Neutrophil (primary cell): ENCODE results near the gene MCC.

Experiments
- H3K27ac ChIP-seq: fragments of 200-600 bp; sonication (generic); 2 replicates; pipeline ENCODE4 v1.5.1; 2016; ENCODE audit warnings: mild to moderate bottlenecking, moderate library complexity
- H3K27me3 ChIP-seq: fragments of 200-600 bp; sonication (generic); 2 replicates; pipeline ENCODE4 v1.6.0; 2016; ENCODE audit warnings: mild to moderate bottlenecking
- H3K36me3 ChIP-seq: fragments of 200-600 bp; sonication (generic); 2 replicates; pipeline ENCODE4 v1.5.1; 2017
- H3K4me1 ChIP-seq, 2 experiments: fragments of 200-600 bp in 1 of 2; sonication (generic) in 1 of 2; 1 replicate in 1 of 2; 2 replicates in 1 of 2; pipeline versions ENCODE4 v1.5.1 to v1.6.1; 2013 to 2016; ENCODE audit warnings: low read depth in 1 of 2, low read length in 1 of 2, mild to moderate bottlenecking in 1 of 2, moderate library complexity in 1 of 2; ENCODE audit not compliant: control insufficient read depth in 1 of 2, insufficient read depth in 1 of 2
- H3K4me3 ChIP-seq, 2 experiments: fragments of 200-600 bp in 1 of 2; sonication (generic) in 1 of 2; 1 replicate in 1 of 2; 2 replicates in 1 of 2; pipeline ENCODE4 v1.5.1; 2013 to 2016; ENCODE audit warnings: low read depth in 1 of 2, low read length in 1 of 2, mild to moderate bottlenecking in 1 of 2, moderate library complexity in 1 of 2
- H3K9me3 ChIP-seq: fragments of 200-600 bp; sonication (generic); 2 replicates; pipeline ENCODE4 v1.5.1; 2016
- TF ChIP-seq, protein P1 (sequence below): fragments of 200-600 bp; sonication (generic); IDR thresholded peaks from 2 replicates; pipeline ENCODE4 v1.5.1; 2016; ENCODE audit warnings: antibody characterized with exemption

The MCC gene

DNA sequence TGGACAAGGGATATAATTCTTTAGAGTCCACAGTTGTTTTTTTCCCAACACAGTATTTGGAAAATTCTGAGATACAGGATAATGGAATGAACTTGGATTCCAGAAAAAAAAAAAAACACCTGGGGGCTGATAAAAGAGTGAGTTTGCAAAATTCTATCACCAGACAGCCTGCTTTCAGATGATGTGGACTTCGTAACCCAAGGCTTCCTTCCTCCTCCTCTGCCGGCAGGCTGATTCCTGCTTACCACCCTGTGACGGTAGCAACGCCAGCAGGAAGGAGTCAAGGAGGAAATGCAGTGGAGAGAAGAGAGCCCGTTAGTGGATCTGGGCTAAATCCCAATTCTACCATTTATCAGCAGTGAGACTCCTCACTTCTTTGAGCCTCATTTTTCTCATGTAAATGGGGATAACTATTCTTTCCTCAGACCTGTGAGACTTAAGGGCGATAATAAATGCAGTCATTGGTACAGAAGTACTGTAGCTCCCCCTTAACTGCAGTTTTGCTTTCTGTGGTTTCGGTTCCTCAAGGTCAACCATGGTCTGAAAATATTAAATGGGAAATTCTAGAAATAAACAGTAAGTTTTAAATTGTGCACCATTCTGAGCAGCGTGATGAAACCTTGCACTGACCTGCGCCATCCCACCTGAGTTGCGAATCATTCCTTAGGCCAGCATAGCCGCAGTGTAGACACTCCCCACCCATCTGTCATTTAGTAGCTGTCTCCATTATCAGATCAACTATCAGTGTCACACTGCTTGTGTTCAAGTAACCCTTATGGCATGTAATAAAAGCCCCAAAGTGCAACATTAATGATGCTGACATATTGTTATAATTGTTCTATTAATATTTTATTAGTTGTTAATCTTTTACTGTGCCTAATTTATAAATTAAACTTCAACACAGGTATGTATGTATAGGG is 440.3 kb downstream of the MCC start:
- no peaks in the 10 kb centered on the region for H3K36me3 ChIP-seq
- H3K27ac ChIP-seq = no peak overlapping the region
- no peak overlapping the region for H3K4me3 ChIP-seq
- no peaks in the 10 kb centered on the region for H3K27me3 ChIP-seq
- H3K4me1 ChIP-seq = peaks cover 4 to 8% of the 10 kb centered on the region in 2 experiments
- TF ChIP-seq, protein P1, sequence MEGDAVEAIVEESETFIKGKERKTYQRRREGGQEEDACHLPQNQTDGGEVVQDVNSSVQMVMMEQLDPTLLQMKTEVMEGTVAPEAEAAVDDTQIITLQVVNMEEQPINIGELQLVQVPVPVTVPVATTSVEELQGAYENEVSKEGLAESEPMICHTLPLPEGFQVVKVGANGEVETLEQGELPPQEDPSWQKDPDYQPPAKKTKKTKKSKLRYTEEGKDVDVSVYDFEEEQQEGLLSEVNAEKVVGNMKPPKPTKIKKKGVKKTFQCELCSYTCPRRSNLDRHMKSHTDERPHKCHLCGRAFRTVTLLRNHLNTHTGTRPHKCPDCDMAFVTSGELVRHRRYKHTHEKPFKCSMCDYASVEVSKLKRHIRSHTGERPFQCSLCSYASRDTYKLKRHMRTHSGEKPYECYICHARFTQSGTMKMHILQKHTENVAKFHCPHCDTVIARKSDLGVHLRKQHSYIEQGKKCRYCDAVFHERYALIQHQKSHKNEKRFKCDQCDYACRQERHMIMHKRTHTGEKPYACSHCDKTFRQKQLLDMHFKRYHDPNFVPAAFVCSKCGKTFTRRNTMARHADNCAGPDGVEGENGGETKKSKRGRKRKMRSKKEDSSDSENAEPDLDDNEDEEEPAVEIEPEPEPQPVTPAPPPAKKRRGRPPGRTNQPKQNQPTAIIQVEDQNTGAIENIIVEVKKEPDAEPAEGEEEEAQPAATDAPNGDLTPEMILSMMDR = no peak
- H3K9me3 ChIP-seq = no peaks in the 10 kb centered on the region

DNA sequence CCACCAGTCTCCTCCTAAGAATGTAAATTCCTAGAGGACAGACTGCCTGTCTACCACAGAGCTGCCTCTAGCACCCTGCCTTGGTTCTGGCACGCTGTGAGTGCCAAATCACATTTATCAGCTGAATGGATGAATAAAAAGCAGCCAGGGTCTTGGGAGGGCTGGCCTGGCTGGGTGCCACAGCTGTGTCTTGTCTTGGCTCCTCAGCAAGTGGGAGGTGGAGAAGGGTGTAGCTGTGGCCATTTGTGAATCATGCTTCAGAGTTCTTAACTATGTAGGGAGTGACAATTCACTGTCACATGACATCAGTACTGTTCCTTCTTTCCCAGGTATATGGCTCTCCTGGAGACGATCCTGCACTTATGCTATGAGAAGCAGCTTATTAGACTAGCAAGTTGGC is 441.0 kb downstream of the MCC start:
- no peak overlapping the region for H3K4me3 ChIP-seq
- H3K9me3 ChIP-seq = no peaks in the 10 kb centered on the region
- peaks cover 4 to 8% of the 10 kb centered on the region in 2 experiments for H3K4me1 ChIP-seq
- TF ChIP-seq, protein P1 = no peak
- no peaks in the 10 kb centered on the region for H3K36me3 ChIP-seq
- no peak overlapping the region for H3K27ac ChIP-seq
- no peaks in the 10 kb centered on the region for H3K27me3 ChIP-seq

DNA sequence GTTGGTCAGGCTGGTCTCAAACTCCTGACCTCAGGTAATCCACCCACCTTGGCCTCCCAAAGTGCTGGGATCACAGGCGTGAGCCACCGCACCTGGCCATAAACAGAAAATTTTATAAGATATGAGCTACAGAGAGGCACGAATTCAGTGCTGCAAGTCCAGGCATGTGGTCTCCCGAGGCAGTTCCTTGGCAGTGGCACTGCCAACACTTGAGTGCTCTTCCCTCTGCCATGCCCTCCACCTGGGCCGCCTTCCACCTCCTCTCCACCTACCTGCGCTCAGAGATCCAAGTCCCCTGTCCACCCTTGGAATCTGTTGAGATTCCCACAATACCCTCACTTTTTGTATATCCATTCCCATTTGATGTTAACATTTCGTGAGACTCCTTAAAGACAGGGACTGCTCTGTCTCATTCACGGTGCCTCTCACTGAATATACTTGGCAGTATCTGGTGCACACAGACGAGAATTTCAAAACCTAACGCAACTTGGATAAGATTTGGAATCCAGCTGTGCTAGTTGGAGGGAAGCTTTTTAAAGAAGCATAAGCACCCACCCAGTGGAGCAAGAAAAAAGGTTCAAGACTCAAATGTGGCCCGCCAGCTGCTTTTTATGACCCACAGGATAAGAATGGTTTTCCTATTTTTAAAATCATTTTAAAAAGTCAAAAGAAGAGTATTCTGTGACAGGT is 443.3 kb downstream of the MCC start:
- peaks cover 4 to 8% of the 10 kb centered on the region in 2 experiments for H3K4me1 ChIP-seq
- TF ChIP-seq, protein P1 = no peak
- no peak overlapping the region for H3K4me3 ChIP-seq
- H3K27ac ChIP-seq = no peak overlapping the region
- H3K9me3 ChIP-seq = no peaks in the 10 kb centered on the region
- no peaks in the 10 kb centered on the region for H3K36me3 ChIP-seq
- H3K27me3 ChIP-seq = peaks cover 6% of the 10 kb centered on the region

DNA sequence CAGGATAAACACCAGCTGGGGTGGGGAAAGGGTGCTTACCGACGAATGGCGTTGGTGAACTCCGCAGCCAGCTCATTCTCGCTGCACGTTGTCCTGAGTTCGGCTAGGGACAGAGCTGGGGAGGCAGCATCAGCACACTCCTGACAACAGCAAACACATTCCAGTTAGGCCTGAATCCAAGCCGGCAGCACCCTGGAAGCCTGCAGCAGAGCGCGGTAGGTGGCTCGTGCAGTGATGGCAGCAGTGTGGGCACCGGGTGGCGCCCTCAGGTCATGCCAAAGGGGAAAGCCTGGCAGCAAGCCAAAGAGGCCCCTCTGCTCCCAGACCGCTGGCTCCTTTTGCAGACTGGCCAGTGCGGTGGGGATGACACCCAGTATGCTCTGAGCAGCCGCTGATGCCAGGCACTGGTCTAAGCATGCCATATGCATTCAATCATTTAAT is 444.7 kb downstream of the MCC start:
- Histone ChIP-seq H3K27me3 (peaks cover 12% of the 10 kb centered on the region), H3K4me3 (no peak overlapping the region), H3K27ac (no peak overlapping the region), H3K36me3 (no peaks in the 10 kb centered on the region), H3K9me3 (no peaks in the 10 kb centered on the region), H3K4me1 (peaks cover 4 to 8% of the 10 kb centered on the region in 2 experiments)
- TF ChIP-seq, protein P1 = no peak

DNA sequence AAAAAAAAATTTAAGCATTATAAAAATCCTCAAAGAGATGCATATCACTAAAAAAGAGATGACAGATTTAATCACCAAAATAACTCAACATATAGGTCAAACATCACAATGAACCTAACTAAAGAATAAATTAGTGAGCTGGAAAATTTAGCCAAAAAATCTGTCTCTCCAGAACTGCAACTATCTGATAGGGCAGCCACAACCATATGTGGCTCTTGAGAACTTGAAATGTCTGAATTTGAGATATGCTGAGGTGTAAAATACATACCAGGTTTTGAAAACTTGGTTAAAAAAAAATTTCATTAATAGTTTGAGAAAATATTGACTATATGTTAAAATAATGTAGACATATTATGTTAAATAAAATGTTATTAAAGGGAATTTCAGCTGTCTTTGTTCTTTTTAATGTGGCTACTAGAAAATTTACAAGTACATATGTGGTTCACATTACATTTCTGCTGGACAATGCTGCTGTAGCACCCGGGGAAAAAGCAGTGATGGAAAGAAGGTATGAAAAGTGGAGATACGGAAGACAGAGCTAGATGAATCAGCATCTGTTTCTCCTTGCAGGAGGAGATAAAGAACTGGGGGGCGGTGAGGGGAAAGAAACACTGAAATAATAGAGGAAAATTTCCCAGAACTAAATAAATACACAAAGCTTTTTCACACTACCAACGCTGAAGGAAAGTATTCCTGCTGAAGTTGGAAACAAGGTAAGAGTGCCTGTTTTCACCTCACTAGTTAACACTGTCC is 445.6 kb downstream of the MCC start:
- Histone ChIP-seq H3K27me3 (peaks cover 12% of the 10 kb centered on the region), H3K27ac (no peak overlapping the region), H3K36me3 (no peaks in the 10 kb centered on the region), H3K9me3 (no peaks in the 10 kb centered on the region), H3K4me3 (no peak overlapping the region), H3K4me1 (peaks cover 0 to 5% of the 10 kb centered on the region in 2 experiments)
- TF ChIP-seq, protein P1 = no peak
